Stimulated activated CD8-positive, alpha-beta memory T cell treated with anti-CD3 and anti-CD28 coated beads, Interleukin-15, amount 100 ng/mL, for 48 hours (primary cell): ENCODE measurements around the gene RYK.

Experiments
- DNase-seq, 2 donors: peaks; one replicate each; pipeline ENCODE4 v3.0.0-alpha.2; 2020; ENCODE audit warnings: low read depth in 2 of 2

The RYK gene

DNA sequence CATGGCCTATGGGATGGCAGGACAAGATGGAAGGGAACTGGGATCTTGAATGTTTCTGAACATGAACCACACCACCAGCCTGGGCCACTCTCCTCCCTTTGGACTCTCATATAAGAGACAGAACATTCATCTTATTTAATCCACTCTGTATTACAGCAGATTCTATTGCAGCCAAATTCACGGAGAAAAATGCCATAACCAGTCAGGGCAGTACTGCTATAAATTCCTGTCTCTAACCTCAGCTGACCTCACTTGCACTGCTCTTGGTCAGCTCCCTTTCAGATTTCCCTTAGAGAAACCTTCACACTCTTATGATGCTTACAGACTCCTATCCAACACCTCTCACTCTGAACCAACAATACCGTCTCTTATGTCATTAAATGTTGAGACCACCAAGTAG lies 101.4 kb downstream of the RYK start:
- DNase-seq = no peak

DNA sequence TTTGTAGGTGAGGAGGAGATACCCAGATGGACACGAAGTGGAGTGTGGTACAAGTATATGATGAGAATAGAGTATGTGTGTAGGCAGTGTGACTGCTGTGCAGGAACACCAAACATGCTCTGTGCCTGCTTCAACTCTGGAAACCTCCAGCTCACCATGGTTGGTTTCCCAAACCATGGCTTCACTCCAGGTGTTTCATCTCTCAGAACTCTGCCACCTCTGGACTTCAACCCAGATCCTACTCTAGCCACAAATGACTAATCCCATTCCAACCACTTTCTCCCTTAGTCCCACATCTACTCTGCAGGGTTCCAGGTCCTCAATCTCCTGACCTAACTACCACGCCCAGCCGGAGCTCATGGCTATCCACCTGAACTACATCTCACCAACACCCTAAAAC lies 102.1 kb downstream of the RYK start:
- no peak for DNase-seq

DNA sequence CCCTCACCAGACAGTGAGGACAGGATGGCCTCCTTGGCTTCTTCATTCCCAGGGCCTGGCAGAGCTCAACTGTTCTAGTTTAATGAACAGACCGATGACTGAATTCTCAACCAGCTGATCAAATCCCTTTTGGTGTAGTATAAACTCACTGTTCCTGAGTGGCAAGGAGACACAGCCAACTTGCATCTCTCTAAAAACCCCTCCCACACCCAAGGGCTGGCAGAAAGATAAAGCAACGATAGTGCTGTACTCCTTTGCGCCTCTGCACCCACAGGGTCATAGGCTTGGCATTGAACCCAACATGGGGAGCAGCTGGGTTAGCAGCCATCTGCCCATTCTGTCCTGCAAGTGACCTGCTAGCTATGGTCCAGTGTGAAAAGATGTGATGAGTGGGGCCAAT lies 103.2 kb downstream of the RYK start:
- DNase-seq = no peak

DNA sequence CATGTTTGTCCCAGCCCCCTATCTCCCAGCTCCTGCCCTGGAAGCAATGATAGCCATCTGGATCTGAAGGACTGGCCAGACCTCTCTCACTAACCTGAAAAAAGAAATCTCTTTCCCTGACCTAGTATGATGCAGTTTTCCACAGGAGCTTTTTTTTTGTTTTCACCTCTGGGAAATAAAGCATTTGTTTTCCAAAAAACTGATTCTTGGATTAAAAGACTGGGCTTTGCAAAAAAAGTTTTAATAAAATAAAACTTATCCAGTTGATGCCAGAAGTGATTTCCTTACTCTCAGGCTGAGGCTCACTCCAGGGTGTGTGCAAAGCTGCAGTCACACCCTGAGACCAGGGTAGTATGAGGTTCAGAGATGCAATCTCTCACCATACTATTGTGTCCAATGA lies 104.0 kb downstream of the RYK start:
- no peak for DNase-seq

DNA sequence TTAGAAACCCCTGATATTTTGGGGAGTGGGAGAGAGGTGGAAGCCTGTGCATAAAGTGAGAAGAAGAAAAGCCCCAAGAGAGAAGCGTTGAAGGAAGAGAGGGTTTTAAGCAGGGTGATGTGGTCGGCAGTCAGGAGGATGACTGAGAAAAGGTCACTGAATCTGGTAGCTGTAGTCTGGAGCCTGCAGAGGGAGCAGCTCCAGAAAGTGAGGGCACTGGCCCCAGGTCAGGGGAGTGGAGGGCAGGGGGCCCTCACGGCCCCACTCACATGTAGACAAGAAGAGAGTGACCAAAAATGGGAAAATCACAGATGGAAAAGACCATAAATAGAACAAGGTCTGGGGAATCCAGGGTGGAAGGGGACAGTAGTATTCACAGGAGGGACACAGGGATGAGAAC lies 105.5 kb downstream of the RYK start:
- no peak for DNase-seq

DNA sequence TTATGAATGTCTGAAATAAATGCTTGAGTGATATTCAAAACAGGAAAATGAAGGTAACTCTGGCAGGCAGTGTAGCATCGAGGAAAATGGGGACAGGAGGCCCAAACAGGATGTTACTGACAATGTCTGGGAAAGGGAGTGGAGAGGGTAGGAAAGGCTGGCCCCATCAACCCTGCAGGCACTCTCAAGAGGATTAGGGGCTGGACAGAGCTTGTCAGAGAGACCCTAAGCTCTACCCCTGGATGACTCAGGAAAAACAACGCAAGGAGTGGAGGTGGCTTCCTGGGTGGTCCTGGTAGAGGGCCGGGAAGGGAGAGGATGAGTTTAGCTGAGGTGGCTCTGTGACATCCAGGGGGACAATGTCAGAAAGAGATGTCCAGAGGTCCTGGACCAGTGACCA lies 106.0 kb downstream of the RYK start:
- no peak for DNase-seq

DNA sequence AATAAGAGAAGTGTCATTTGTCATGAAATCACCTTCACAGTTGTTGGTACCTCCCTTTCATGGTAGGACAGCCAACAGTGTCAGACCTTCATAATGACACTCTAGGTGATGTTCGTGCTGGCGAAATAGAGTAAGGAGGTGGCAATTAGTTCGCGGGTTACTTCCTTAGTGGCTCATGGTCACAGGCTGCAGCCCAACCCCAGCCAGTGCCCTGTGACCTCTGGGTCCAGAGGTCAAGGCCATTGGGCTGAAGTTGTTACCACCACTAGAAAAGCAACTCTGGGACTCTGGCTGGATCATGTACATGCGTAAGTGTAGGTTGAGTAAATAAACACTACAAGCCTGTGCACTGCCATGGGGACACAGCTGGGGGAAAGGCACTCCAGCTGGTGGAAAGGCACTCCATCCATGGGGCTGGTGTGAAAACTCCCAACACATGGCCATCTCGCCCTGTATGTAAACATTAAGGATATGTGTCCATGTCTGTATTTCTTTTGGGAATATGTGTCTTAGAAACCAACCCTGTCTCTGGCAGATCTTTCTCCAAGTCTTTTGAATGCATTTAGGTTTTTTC lies 106.7 kb downstream of the RYK start:
- DNase-seq = no peak

DNA sequence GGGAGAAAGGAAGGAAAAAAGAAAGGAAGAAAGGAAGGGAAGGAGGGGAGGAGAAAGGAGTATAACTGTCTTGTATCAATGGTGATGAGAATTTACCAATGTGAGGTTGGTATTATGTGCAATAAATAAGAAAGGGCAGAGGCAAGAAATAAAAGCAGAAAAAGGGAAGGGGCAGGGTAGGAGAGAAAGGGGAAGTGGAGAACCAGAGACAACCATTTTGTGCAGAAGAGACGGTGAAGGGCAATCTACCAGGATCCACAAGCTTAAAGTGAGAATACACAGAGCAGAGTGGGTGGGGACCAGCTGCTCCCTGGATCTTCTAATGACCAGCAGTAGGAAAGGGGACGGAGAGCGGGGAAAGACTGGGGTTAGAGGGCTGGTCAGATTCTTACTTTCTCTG lies 114.1 kb downstream of the RYK start:
- no peak for DNase-seq

DNA sequence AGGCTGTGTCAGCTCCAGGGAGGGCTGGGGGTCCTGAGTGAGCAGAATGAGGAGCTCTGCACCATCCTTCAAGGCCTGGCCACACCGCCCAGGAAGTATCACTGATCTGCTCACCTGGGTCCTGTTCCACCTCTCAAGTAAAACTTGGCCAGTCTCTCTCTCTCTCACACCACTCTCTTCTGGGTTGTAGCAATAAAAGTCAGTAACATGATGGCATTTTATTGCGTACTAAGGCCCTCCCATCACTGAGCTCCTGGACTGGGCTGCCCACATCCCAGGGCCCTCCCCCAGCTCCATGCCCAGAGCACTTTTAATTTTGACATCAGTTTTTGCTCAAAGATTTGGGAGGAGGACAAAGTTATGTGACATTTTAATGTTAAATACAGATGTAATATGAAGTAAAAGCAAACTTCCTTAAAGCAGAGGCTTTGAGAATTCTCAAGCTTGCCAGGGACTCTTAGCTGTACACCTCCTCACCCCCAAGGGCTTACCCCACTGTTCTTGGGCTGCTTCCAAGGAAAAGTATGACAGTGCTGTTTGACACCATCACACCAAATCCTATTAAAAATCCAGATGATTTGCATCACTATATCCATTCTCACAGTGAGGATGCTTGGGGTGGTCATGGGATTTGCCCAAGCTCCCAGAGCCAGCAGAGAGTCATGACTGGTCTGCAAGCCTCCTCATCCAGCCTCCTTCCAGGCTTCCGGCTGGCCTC lies 115.8 kb downstream of the RYK start:
- DNase-seq = no peak

DNA sequence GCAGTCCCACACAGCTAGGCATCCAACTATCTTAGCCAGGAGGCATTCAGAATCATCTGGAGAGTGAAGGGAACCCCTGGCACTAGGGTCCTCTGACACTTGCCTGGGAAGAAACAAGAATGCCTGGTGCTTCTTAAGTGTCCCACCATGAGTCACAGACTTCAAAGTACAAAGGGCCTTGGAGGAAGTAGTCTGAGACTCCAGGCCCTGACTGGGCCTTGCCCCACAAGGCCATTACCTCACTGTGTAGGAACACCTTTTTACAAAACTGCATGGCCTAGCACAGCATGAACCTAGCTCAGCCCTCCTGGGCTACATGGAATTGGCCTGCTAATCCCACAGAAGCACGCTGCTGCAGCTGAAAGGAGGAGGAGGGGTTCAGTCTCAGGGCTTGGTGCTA lies 116.4 kb downstream of the RYK start:
- DNase-seq = no peak

DNA sequence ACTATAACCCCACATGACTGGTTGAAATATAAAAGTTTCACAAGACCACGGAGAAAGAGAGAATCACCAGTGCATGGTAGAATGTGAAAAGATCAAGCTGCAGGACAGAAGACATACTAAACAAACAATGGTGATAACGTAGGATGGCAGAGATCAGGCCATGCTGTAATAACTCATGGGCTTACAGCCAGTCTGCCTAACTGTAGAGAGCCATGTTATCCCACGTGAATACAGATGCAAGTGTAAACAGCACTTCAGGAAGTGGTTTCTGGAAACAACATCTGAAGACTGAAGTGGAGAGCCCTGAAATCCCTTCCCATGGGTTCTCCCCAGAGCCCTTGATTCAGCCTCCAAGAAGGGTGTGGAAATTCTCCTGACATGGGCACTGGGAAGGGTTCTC lies 117.7 kb downstream of the RYK start:
- no peak for DNase-seq

DNA sequence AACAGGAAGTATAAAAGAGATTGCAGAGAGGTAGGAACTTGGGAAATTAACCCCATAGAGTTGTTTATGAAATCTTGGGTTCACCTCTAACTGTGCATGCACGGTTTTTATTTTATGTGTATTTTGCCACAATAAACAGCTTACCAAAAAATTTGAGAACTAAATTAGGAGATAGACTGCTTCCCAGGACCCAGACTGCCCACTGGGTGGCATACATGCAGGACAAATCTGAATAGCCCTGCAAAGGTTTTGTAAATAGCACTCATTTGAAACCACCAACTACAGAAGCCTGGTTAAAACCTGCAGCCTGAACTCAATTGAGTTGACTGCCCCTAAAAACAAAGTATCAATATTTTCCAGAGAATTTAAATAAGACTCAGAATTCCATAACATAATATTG lies 124.5 kb downstream of the RYK start:
- DNase-seq = no peak

DNA sequence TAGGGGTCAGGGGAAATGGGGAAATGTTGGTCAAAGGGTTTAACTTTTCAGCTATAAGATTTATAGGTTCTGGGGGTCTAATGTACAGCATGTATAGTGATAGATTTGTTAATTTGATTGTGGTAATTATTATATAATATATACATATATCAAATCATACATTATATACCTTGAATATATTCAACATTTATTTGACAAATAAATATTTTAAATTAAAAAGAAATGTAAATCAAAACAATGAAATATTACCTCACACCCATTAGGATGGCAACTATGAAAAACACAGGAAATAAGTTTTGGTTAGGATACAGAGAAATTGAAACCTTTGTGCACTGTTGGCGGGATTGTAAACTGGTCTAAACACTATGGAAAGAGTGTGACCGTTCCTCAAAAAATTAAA lies 135.9 kb downstream of the RYK start:
- DNase-seq = no peak

DNA sequence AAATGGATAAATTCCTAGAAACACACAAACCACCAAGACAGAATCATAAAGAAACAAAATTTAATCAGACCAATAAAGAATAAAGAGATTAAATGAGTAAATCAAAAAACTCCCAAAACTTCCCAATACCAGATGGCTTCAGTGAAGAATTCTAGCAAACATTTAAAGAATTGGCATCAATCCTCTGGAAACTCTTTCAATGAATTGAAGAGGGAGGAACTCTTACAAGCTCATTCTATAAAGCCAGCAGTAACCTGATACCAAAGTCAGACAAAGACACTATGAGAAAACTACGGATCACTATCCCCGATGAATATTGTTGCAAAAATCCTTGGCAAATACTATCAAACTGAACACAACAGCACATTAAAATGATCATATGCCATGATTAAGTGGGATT lies 139.0 kb downstream of the RYK start:
- no peak for DNase-seq

DNA sequence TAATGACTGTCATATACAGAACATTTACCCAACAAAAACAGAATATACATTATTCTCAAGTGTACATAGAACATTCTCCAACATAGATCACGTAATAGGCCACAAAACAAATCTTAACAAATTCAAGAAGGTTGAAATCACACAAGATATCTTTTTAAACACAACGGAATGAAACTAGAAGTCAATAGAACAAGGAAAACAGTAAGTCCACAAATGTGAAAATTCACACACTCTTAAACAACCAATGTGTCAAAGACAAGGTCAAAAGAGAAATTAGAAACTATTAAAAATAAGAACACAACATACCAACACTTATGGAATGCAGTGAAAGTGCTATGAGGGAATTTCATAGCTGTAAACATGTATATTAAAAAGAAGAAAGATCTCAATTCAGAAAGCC lies 139.7 kb downstream of the RYK start:
- no peak for DNase-seq
